ENCODE measurements around the gene TLNRD1. TPM values are rescaled to one million over a fixed set of nuclear protein-coding genes. Genes with fewer than 3 reads are reported as not detected.

The TLNRD1 gene
- total and polyA plus RNA-seq, 2 donors = 3.8 to 14.0 TPM

- Histone ChIP-seq H3K27ac (ENCODE audit: low read depth) (peak overlapping the region; percentile 97), H3K4me1 (ENCODE audit: insufficient read depth) (peaks cover 2% of the 10 kb centered on the region), H3K36me3 (ENCODE audit: insufficient read depth) (no peaks in the 10 kb centered on the region), H3K4me3 (ENCODE audit: low read depth, low read length) (peak overlapping the region; percentile 99)
- WGBS = under 1% methylated on average over 110 of the region's 110 CpGs
- DNase-seq (ENCODE audit: extremely low spot score) = no peak
These were observed 657 bp downstream of the TLNRD1 start for GRCh38 chr15:81001152-81002008.

GRCh38 chr15:81002009-81002330, 1.2 kb downstream of the TLNRD1 start:
- 2% methylated on average over 42 of the region's 42 CpGs for WGBS
- peak overlapping the region; percentile 97 for H3K27ac ChIP-seq (ENCODE audit: low read depth)
- peak overlapping the region; percentile 99 for H3K4me3 ChIP-seq (ENCODE audit: low read depth, low read length)
- no peak for DNase-seq (ENCODE audit: extremely low spot score)
- H3K4me1 ChIP-seq (ENCODE audit: insufficient read depth) = peaks cover 2% of the 10 kb centered on the region
- H3K36me3 ChIP-seq (ENCODE audit: insufficient read depth) = no peaks in the 10 kb centered on the region

- WGBS = 59% methylated on average over 89 of the region's 89 CpGs
- no peak overlapping the region for H3K27ac ChIP-seq (ENCODE audit: low read depth)
- peaks cover 2% of the 10 kb centered on the region for H3K4me1 ChIP-seq (ENCODE audit: insufficient read depth)
- peak overlapping the region; percentile 99 for H3K4me3 ChIP-seq (ENCODE audit: low read depth, low read length)
- no peak for DNase-seq (ENCODE audit: extremely low spot score)
- H3K36me3 ChIP-seq (ENCODE audit: insufficient read depth) = no peaks in the 10 kb centered on the region
These were observed 1.8 kb downstream of the TLNRD1 start for GRCh38 chr15:81002331-81003096.

GRCh38 chr15:81003097-81003350, 2.3 kb downstream of the TLNRD1 start:
- Histone ChIP-seq H3K36me3 (ENCODE audit: insufficient read depth) (no peaks in the 10 kb centered on the region), H3K4me1 (ENCODE audit: insufficient read depth) (peaks cover 2% of the 10 kb centered on the region), H3K27ac (ENCODE audit: low read depth) (no peak overlapping the region), H3K4me3 (ENCODE audit: low read depth, low read length) (no peak overlapping the region)
- DNase-seq (ENCODE audit: extremely low spot score) = no peak
- 95% methylated on average over 19 of the region's 19 CpGs for WGBS

- H3K27ac ChIP-seq (ENCODE audit: low read depth) = no peak overlapping the region
- H3K4me3 ChIP-seq (ENCODE audit: low read depth, low read length) = no peak overlapping the region
- DNase-seq (ENCODE audit: extremely low spot score) = no peak
- H3K4me1 ChIP-seq (ENCODE audit: insufficient read depth) = peaks cover 2% of the 10 kb centered on the region
- WGBS = 98% methylated on average over 1 of the region's 1 CpG
- no peaks in the 10 kb centered on the region for H3K36me3 ChIP-seq (ENCODE audit: insufficient read depth)
These were observed 5.4 kb downstream of the TLNRD1 start for GRCh38 chr15:81006124-81006523.

GRCh38 chr15:81007428-81008064, 6.8 kb downstream of the TLNRD1 start:
- Histone ChIP-seq H3K36me3 (ENCODE audit: insufficient read depth) (no peaks in the 10 kb centered on the region), H3K4me1 (ENCODE audit: insufficient read depth) (peaks cover 2% of the 10 kb centered on the region), H3K27ac (ENCODE audit: low read depth) (no peak overlapping the region), H3K4me3 (ENCODE audit: low read depth, low read length) (no peak overlapping the region)
- 83% methylated on average over 6 of the region's 6 CpGs for WGBS
- no peak for DNase-seq (ENCODE audit: extremely low spot score)

GRCh38 chr15:81008312-81008711, 7.6 kb downstream of the TLNRD1 start:
- Histone ChIP-seq H3K27ac (ENCODE audit: low read depth) (no peak overlapping the region), H3K4me3 (ENCODE audit: low read depth, low read length) (no peak overlapping the region), H3K36me3 (ENCODE audit: insufficient read depth) (no peaks in the 10 kb centered on the region), H3K4me1 (ENCODE audit: insufficient read depth) (no peaks in the 10 kb centered on the region)
- DNase-seq (ENCODE audit: extremely low spot score) = no peak
- WGBS = 82% methylated on average over 2 of the region's 2 CpGs

- Histone ChIP-seq H3K4me1 (ENCODE audit: insufficient read depth) (no peaks in the 10 kb centered on the region), H3K27ac (ENCODE audit: low read depth) (no peak overlapping the region), H3K36me3 (ENCODE audit: insufficient read depth) (no peaks in the 10 kb centered on the region), H3K4me3 (ENCODE audit: low read depth, low read length) (no peak overlapping the region)
- DNase-seq (ENCODE audit: extremely low spot score) = no peak
- 84% methylated on average over 4 of the region's 4 CpGs for WGBS
These were observed 9.4 kb downstream of the TLNRD1 start for GRCh38 chr15:81010086-81010485.

GRCh38 chr15:81011593-81011992, 10.9 kb downstream of the TLNRD1 start:
- H3K27ac ChIP-seq (ENCODE audit: low read depth) = no peak overlapping the region
- no peak for DNase-seq (ENCODE audit: extremely low spot score)
- no peak overlapping the region for H3K4me3 ChIP-seq (ENCODE audit: low read depth, low read length)
- H3K4me1 ChIP-seq (ENCODE audit: insufficient read depth) = no peaks in the 10 kb centered on the region
- H3K36me3 ChIP-seq (ENCODE audit: insufficient read depth) = no peaks in the 10 kb centered on the region

- DNase-seq (ENCODE audit: extremely low spot score) = no peak
- 96% methylated on average over 2 of the region's 2 CpGs for WGBS
- Histone ChIP-seq H3K27ac (ENCODE audit: low read depth) (no peak overlapping the region), H3K4me1 (ENCODE audit: insufficient read depth) (no peaks in the 10 kb centered on the region), H3K4me3 (ENCODE audit: low read depth, low read length) (no peak overlapping the region), H3K36me3 (ENCODE audit: insufficient read depth) (no peaks in the 10 kb centered on the region)
These were observed 11.9 kb downstream of the TLNRD1 start for GRCh38 chr15:81012588-81012987.

- H3K36me3 ChIP-seq (ENCODE audit: insufficient read depth) = no peaks in the 10 kb centered on the region
- H3K4me3 ChIP-seq (ENCODE audit: low read depth, low read length) = no peak overlapping the region
- no peaks in the 10 kb centered on the region for H3K4me1 ChIP-seq (ENCODE audit: insufficient read depth)
- H3K27ac ChIP-seq (ENCODE audit: low read depth) = no peak overlapping the region
- 87% methylated on average over 4 of the region's 4 CpGs for WGBS
- no peak for DNase-seq (ENCODE audit: extremely low spot score)
These were observed 12.7 kb downstream of the TLNRD1 start for GRCh38 chr15:81013396-81013929.

- Histone ChIP-seq H3K4me1 (ENCODE audit: insufficient read depth) (no peaks in the 10 kb centered on the region), H3K36me3 (ENCODE audit: insufficient read depth) (no peaks in the 10 kb centered on the region), H3K27ac (ENCODE audit: low read depth) (no peak overlapping the region), H3K4me3 (ENCODE audit: low read depth, low read length) (no peak overlapping the region)
- WGBS = 86% methylated on average over 9 of the region's 9 CpGs
- no peak for DNase-seq (ENCODE audit: extremely low spot score)
These were observed 13.8 kb downstream of the TLNRD1 start for GRCh38 chr15:81014446-81015093.

- DNase-seq (ENCODE audit: extremely low spot score) = no peak
- H3K36me3 ChIP-seq (ENCODE audit: insufficient read depth) = no peaks in the 10 kb centered on the region
- no peak overlapping the region for H3K27ac ChIP-seq (ENCODE audit: low read depth)
- H3K4me1 ChIP-seq (ENCODE audit: insufficient read depth) = no peaks in the 10 kb centered on the region
- no peak overlapping the region for H3K4me3 ChIP-seq (ENCODE audit: low read depth, low read length)
- 68% methylated on average over 8 of the region's 8 CpGs for WGBS
These were observed 15.1 kb downstream of the TLNRD1 start for GRCh38 chr15:81015621-81016488.
